K562 (cell line): ENCODE data around the gene OR2B2. TPM values are rescaled to one million over a fixed set of nuclear protein-coding genes. Genes with fewer than 3 reads are reported as not detected.
A peak's percentile ranks its signal among the peaks of the same experiment; 100 is the strongest.

Experiments used
- ATF2 ChIP-seq: sonication (generic); formaldehyde crosslinking; IDR thresholded peaks from 2 replicates; pipeline ENCODE4 v1.8.1; 2022; ENCODE audit warnings: missing genetic modification reagents
- CHD7 ChIP-seq: fragments of 200-600 bp; sonication (generic); IDR thresholded peaks from one replicate; pipeline ENCODE4 v1.6.1; 2012; ENCODE audit warnings: mild to moderate bottlenecking, low read depth, low read length, inconsistent platforms
- DNMT1 ChIP-seq: fragments of 450-650 bp; IDR thresholded peaks from 2 replicates; pipeline ENCODE4 v1.6.1; 2016; ENCODE audit warnings: antibody characterized with exemption, mild to moderate bottlenecking
- FOXK2 ChIP-seq, 2 experiments: fragments of 450-650 bp; IDR thresholded peaks in 1 of 2; conservative IDR thresholded peaks in 1 of 2; 2 replicates each; pipeline ENCODE4 v1.6.1; 2016; ENCODE audit warnings: low read depth in 2 of 2, mild to moderate bottlenecking in 1 of 2
- HCFC1 ChIP-seq: IDR thresholded peaks from 2 replicates; pipeline ENCODE4 v1.6.1; 2012; ENCODE audit warnings: low read depth, low read length, improper control_type of control experiment
- KAT8 ChIP-seq: fragments of 450-650 bp; IDR thresholded peaks from 2 replicates; pipeline ENCODE4 v1.6.1; 2016; ENCODE audit warnings: low read depth, mild to moderate bottlenecking
- MAZ ChIP-seq, 2 experiments: fragments of 450-650 bp in 1 of 2; sonication (generic) in 1 of 2; formaldehyde crosslinking; IDR thresholded peaks in 1 of 2; conservative IDR thresholded peaks in 1 of 2; 2 replicates each; pipeline versions ENCODE4 v1.4.0 to v1.5.0; 2020; ENCODE audit warnings: mild to moderate bottlenecking in 1 of 2, missing genetic modification reagents in 1 of 2
- MTA2 ChIP-seq: fragments of 450-650 bp; IDR thresholded peaks from 2 replicates; pipeline ENCODE4 v1.6.1; 2016; ENCODE audit warnings: low read depth
- MTF1 ChIP-seq: fragments of 250-450 bp; sonication (Bioruptor Pico); IDR thresholded peaks from 2 replicates; pipeline ENCODE4 v1.9.0; 2021; ENCODE audit warnings: moderate library complexity, mild to moderate bottlenecking, inconsistent platforms, borderline replicate concordance
- POLR2AphosphoS5 ChIP-seq: IDR thresholded peaks from 2 replicates; pipeline ENCODE4 v1.6.1; 2011; ENCODE audit warnings: mild to moderate bottlenecking, low read depth, low read length, moderate library complexity; ENCODE audit not compliant: control insufficient read depth, insufficient read depth
- PPARD ChIP-seq: fragments of 250-450 bp; sonication (Bioruptor Pico); IDR thresholded peaks from 2 replicates; pipeline ENCODE4 v1.8.0; 2022; ENCODE audit warnings: inconsistent platforms, mild to moderate bottlenecking, moderate library complexity
- PTTG1 ChIP-seq: fragments of 450-650 bp; IDR thresholded peaks from 2 replicates; pipeline ENCODE4 v1.6.1; 2016; ENCODE audit warnings: low read depth, mild to moderate bottlenecking, missing genetic modification characterization, missing compliant biosample characterization
- SLC30A9 ChIP-seq: fragments of 250-450 bp; sonication (Bioruptor Pico); IDR thresholded peaks from 2 replicates; pipeline ENCODE4 v1.8.0; 2022; ENCODE audit warnings: mild to moderate bottlenecking, moderate library complexity
- ZNF644 ChIP-seq: fragments of 200-800 bp; sonication (Bioruptor generic); IDR thresholded peaks from 2 replicates; pipeline ENCODE4 v1.6.1; 2016; ENCODE audit warnings: low read depth, missing genetic modification characterization, missing compliant biosample characterization
- polyA plus RNA-seq, 8 experiments: library from polyadenylated mRNA; depleted of rRNA in 4 of 8; stranded (reverse) in 5 of 8; unstranded in 3 of 8; fragments of >200 nt; fragmentation: Nextera tagmentation in 2 of 8; fragmentation: Illumina TruSeq in 1 of 8; extraction: Ambion mirVana in 2 of 8; extraction: Trizol in 1 of 8; gene quantifications; 2 replicates each; pipeline versions ENCODE4 v1.2.1 to v1.2.3, GENCODE V29; 2011 to 2014; ENCODE audit warnings: inconsistent platforms in 1 of 8, missing spikeins in 1 of 8
- total RNA-seq, 7 experiments: library from RNA; depleted of rRNA in 6 of 7; stranded (reverse); fragments of >200 nt in 6 of 7; fragmentation: Illumina TruSeq in 2 of 7; extraction: Trizol in 2 of 7; gene quantifications; 2 replicates each; pipeline versions ENCODE4 v1.2.1 to v1.2.3, GENCODE V29; 2011 to 2021; ENCODE audit warnings: low replicate concordance in 1 of 7

OR2B2 gene
- total and polyA plus RNA-seq, 9 of the 15 experiments (the other 6 are each of a cell fraction or from before 2014, with no cell fraction given) = 0.24 TPM; not detected in 8

GRCh38 chr6:27902335-27903314, 9.6 kb downstream of the OR2B2 start (continued):
- TF ChIP-seq PPARD (CRISPR knock-in tag) (no peak), MAZ (CRISPR knock-in tag; conservative IDR thresholded peaks at IDR 0.05 in 1 of 2, IDR thresholded peaks at IDR 0.05 in 1 of 2) (peak; percentile 53 to 56; a peak in 2 of 4 replicates), SLC30A9 (CRISPR knock-in tag) (no peak), PTTG1 (tag) (no peak), KAT8 (no peak), ATF2 (no peak), HCFC1 (peak; percentile 59), POLR2AphosphoS5 (peak; percentile 94), MTF1 (CRISPR knock-in tag) (0 out of 2 replicates have a peak, but pooled peaks have one; percentile 64), CHD7 (peak; percentile 46), FOXK2 (conservative IDR thresholded peaks at IDR 0.05 in 1 of 2, IDR thresholded peaks at IDR 0.05 in 1 of 2; ENCODE audit: low read depth in 2 of 2) (peak; percentile 36 to 76; a peak in 3 of 4 replicates), MTA2 (no peak), DNMT1 (no peak), ZNF644 (tag) (peak; percentile 39; the same call in 1 of the 2 replicates)
